ENCODE measurements around the gene ABCD2. TPM values are rescaled to one million over a fixed set of nuclear protein-coding genes. Genes with fewer than 3 reads are reported as not detected.
"Not testable (repeated sequence)": the region's sequence is repeated elsewhere in the genome, so short reads cannot be mapped to it uniquely, and the experiment has no call there.

The ABCD2 gene
- total RNA-seq, 1 experiment from 2014 or later: not detected

GRCh38 chr12:39553476-39553875 lies 66.1 kb downstream of the ABCD2 start:
- no peaks in the 10 kb centered on the region for H3K36me3 ChIP-seq
- no peak for DNase-seq (ENCODE audit: low read depth in 1 of 2, low spot score in 2 of 2)

GRCh38 chr12:39544211-39544610 lies 75.4 kb downstream of the ABCD2 start:
- H3K36me3 ChIP-seq; H3K27me3 ChIP-seq (replicated peaks); H3K9me3 ChIP-seq (replicated peaks); H3K4me1 ChIP-seq (replicated peaks); H3K4me3 ChIP-seq; DNase-seq (ENCODE audit: low read depth in 1 of 2, low spot score in 2 of 2); H3K27ac ChIP-seq: not testable (repeated sequence)

More at GRCh38 chr12:39553476-39553875, 66.1 kb downstream of the ABCD2 start:
- Histone ChIP-seq H3K27ac (no peak overlapping the region), H3K4me1 (replicated peaks) (no peaks in the 10 kb centered on the region), H3K9me3 (replicated peaks) (no peaks in the 10 kb centered on the region), H3K4me3 (no peak overlapping the region), H3K27me3 (replicated peaks) (no peaks in the 10 kb centered on the region)

- H3K9me3 ChIP-seq (replicated peaks): no peaks in the 10 kb centered on the region
- no peak for DNase-seq (ENCODE audit: low read depth in 1 of 2, low spot score in 2 of 2)
- no peak overlapping the region for H3K4me3 ChIP-seq
- no peak overlapping the region for H3K27ac ChIP-seq
- H3K36me3 ChIP-seq: no peaks in the 10 kb centered on the region
- no peaks in the 10 kb centered on the region for H3K4me1 ChIP-seq (replicated peaks)
- H3K27me3 ChIP-seq (replicated peaks): no peaks in the 10 kb centered on the region
Measured at GRCh38 chr12:39541471-39541870, 78.1 kb downstream of the ABCD2 start.

- DNase-seq (ENCODE audit: low read depth in 1 of 2, low spot score in 2 of 2): no peak
- Histone ChIP-seq H3K36me3 (no peaks in the 10 kb centered on the region), H3K9me3 (replicated peaks) (no peaks in the 10 kb centered on the region), H3K4me3 (no peak overlapping the region), H3K27me3 (replicated peaks) (no peaks in the 10 kb centered on the region), H3K4me1 (replicated peaks) (no peaks in the 10 kb centered on the region), H3K27ac (no peak overlapping the region)
Measured at GRCh38 chr12:39538679-39539104, 80.9 kb downstream of the ABCD2 start.

- Histone ChIP-seq H3K27me3 (replicated peaks) (no peaks in the 10 kb centered on the region), H3K4me1 (replicated peaks) (no peaks in the 10 kb centered on the region), H3K36me3 (no peaks in the 10 kb centered on the region), H3K4me3 (no peak overlapping the region), H3K27ac (no peak overlapping the region), H3K9me3 (replicated peaks) (no peaks in the 10 kb centered on the region)
- no peak for DNase-seq (ENCODE audit: low read depth in 1 of 2, low spot score in 2 of 2)
Measured at GRCh38 chr12:39533951-39534350, 85.7 kb downstream of the ABCD2 start.

- H3K27me3 ChIP-seq (replicated peaks): no peaks in the 10 kb centered on the region
- H3K27ac ChIP-seq: no peak overlapping the region
- no peaks in the 10 kb centered on the region for H3K4me1 ChIP-seq (replicated peaks)
- H3K36me3 ChIP-seq: no peaks in the 10 kb centered on the region
- no peak overlapping the region for H3K4me3 ChIP-seq
- no peaks in the 10 kb centered on the region for H3K9me3 ChIP-seq (replicated peaks)
- no peak for DNase-seq (ENCODE audit: low read depth in 1 of 2, low spot score in 2 of 2)
Measured at GRCh38 chr12:39532448-39532847, 87.2 kb downstream of the ABCD2 start.

- Histone ChIP-seq H3K36me3 (no peaks in the 10 kb centered on the region), H3K9me3 (replicated peaks) (no peaks in the 10 kb centered on the region), H3K4me1 (replicated peaks) (no peaks in the 10 kb centered on the region), H3K27me3 (replicated peaks) (no peaks in the 10 kb centered on the region), H3K27ac (no peak overlapping the region), H3K4me3 (no peak overlapping the region)
- no peak for DNase-seq (ENCODE audit: low read depth in 1 of 2, low spot score in 2 of 2)
Measured at GRCh38 chr12:39526974-39527373, 92.6 kb downstream of the ABCD2 start.

GRCh38 chr12:39522167-39522566 lies 97.4 kb downstream of the ABCD2 start:
- H3K4me3 ChIP-seq; H3K9me3 ChIP-seq (replicated peaks); H3K36me3 ChIP-seq; H3K27ac ChIP-seq; H3K4me1 ChIP-seq (replicated peaks); H3K27me3 ChIP-seq (replicated peaks); DNase-seq (ENCODE audit: low read depth in 1 of 2, low spot score in 2 of 2): not testable (repeated sequence)

GRCh38 chr12:39510001-39510400 lies 109.6 kb downstream of the ABCD2 start:
- DNase-seq (ENCODE audit: low read depth in 1 of 2, low spot score in 2 of 2): no peak
- no peaks in the 10 kb centered on the region for H3K4me1 ChIP-seq (replicated peaks)
- H3K36me3 ChIP-seq: no peaks in the 10 kb centered on the region
- peaks cover 4% of the 10 kb centered on the region for H3K9me3 ChIP-seq (replicated peaks)
- no peaks in the 10 kb centered on the region for H3K27me3 ChIP-seq (replicated peaks)
- no peak overlapping the region for H3K4me3 ChIP-seq
- H3K27ac ChIP-seq: no peak overlapping the region

GRCh38 chr12:39505554-39505953 lies 114.0 kb downstream of the ABCD2 start:
- Histone ChIP-seq H3K9me3 (replicated peaks) (no peaks in the 10 kb centered on the region), H3K4me3 (no peak overlapping the region), H3K27me3 (replicated peaks) (no peaks in the 10 kb centered on the region), H3K36me3 (no peaks in the 10 kb centered on the region), H3K4me1 (replicated peaks) (no peaks in the 10 kb centered on the region), H3K27ac (no peak overlapping the region)
- DNase-seq (ENCODE audit: low read depth in 1 of 2, low spot score in 2 of 2): no peak

GRCh38 chr12:39505023-39505422 lies 114.6 kb downstream of the ABCD2 start:
- Histone ChIP-seq H3K27me3 (replicated peaks) (no peaks in the 10 kb centered on the region), H3K9me3 (replicated peaks) (no peaks in the 10 kb centered on the region), H3K36me3 (no peaks in the 10 kb centered on the region), H3K4me1 (replicated peaks) (no peaks in the 10 kb centered on the region), H3K4me3 (no peak overlapping the region), H3K27ac (no peak overlapping the region)
- no peak for DNase-seq (ENCODE audit: low read depth in 1 of 2, low spot score in 2 of 2)

GRCh38 chr12:39503439-39503838 lies 116.2 kb downstream of the ABCD2 start:
- DNase-seq (ENCODE audit: low read depth in 1 of 2, low spot score in 2 of 2): no peak
- H3K4me1 ChIP-seq (replicated peaks): no peaks in the 10 kb centered on the region
- H3K9me3 ChIP-seq (replicated peaks): no peaks in the 10 kb centered on the region
- no peak overlapping the region for H3K4me3 ChIP-seq
- H3K36me3 ChIP-seq: no peaks in the 10 kb centered on the region
- H3K27me3 ChIP-seq (replicated peaks): no peaks in the 10 kb centered on the region
- no peak overlapping the region for H3K27ac ChIP-seq

- Histone ChIP-seq H3K4me1 (replicated peaks) (no peaks in the 10 kb centered on the region), H3K27me3 (replicated peaks) (no peaks in the 10 kb centered on the region), H3K9me3 (replicated peaks) (no peaks in the 10 kb centered on the region), H3K4me3 (no peak overlapping the region), H3K36me3 (no peaks in the 10 kb centered on the region), H3K27ac (no peak overlapping the region)
- DNase-seq (ENCODE audit: low read depth in 1 of 2, low spot score in 2 of 2): no peak
Measured at GRCh38 chr12:39502726-39503125, 116.9 kb downstream of the ABCD2 start.

Data from SJSA1 (cell line).